IMR-90 (cell line): Measurements from ENCODE around the gene COPS7A. TPM values are rescaled to one million over a fixed set of nuclear protein-coding genes. Genes with fewer than 3 reads are reported as not detected.

ENCODE experiments used
- ATAC-seq: fragments of 200-7000 bp; cut with Tn5 transposase; 2 replicates; pipeline ENCODE4 v1.9.1; 2020; ENCODE audit warnings: low read depth, mild to moderate bottlenecking, moderate library complexity
- BruUV-seq: library from RNA; stranded (reverse); fragments of 400-500 nt; replicated peaks from 2 replicates; lab custom pipeline; 2021; lab: Mats Ljungman, UMichigan
- CTCF ChIA-PET: fragments of 300-600 bp; formaldehyde crosslinking; extraction: SDS; loops from one replicate; lab custom pipeline; 2021; ENCODE audit warnings: antibody characterized with exemption; lab: Yijun Ruan, JAX
- POLR2A ChIA-PET: fragments of 300-600 bp; sonication (Branson Sonifier 250); formaldehyde crosslinking; loops from one replicate; lab custom pipeline; 2022; ENCODE audit warnings: antibody characterized with exemption; ENCODE audit not compliant: unreplicated experiment; lab: Charles Lee
- DNase-seq: peaks from one replicate; pipeline ENCODE4 v3.0.0; 2013
- H2AFZ ChIP-seq: replicated peaks from 2 replicates; pipeline ENCODE3; 2013; ENCODE audit warnings: low read length, mild to moderate bottlenecking; ENCODE audit not compliant: poor library complexity
- H2AK5ac ChIP-seq: 2 replicates; pipeline ENCODE4 v1.6.1; 2013; ENCODE audit warnings: low read depth, low read length, inconsistent platforms
- H2AK9ac ChIP-seq: replicated peaks from 2 replicates; pipeline ENCODE3; 2013; ENCODE audit warnings: mild to moderate bottlenecking, low read depth, low read length, moderate library complexity; ENCODE audit not compliant: poor library complexity
- H2BK120ac ChIP-seq: 2 replicates; pipeline ENCODE4 v1.6.1; 2013; ENCODE audit warnings: low read depth, low read length, inconsistent platforms
- H2BK15ac ChIP-seq: 3 replicates; pipeline ENCODE4 v1.6.1; 2013; ENCODE audit warnings: low read depth, low read length, inconsistent platforms
- H2BK20ac ChIP-seq: 2 replicates; pipeline ENCODE4 v1.6.1; 2013; ENCODE audit warnings: low read depth, mild to moderate bottlenecking, inconsistent platforms, low read length, moderate library complexity
- H2BK5ac ChIP-seq: 2 replicates; pipeline ENCODE4 v1.6.1; 2013; ENCODE audit warnings: mild to moderate bottlenecking, low read depth, low read length, inconsistent platforms; ENCODE audit not compliant: poor library complexity, severe bottlenecking
- H3K14ac ChIP-seq: replicated peaks from 2 replicates; pipeline ENCODE4 v1.6.1; 2013; ENCODE audit warnings: low read depth, low read length, inconsistent platforms
- H3K18ac ChIP-seq: 2 replicates; pipeline ENCODE4 v1.6.1; 2013; ENCODE audit warnings: low read depth, low read length, control low read depth
- H3K23ac ChIP-seq: 2 replicates; pipeline ENCODE4 v1.6.1; 2013; ENCODE audit warnings: low read depth, low read length, inconsistent platforms
- H3K27ac ChIP-seq: 2 replicates; pipeline ENCODE4 v1.5.1; 2013; ENCODE audit warnings: mild to moderate bottlenecking, control low read depth, low read length; ENCODE audit not compliant: insufficient read depth
- H3K27me3 ChIP-seq: 2 replicates; pipeline ENCODE4 v1.6.1; 2013; ENCODE audit warnings: low read length; ENCODE audit not compliant: control insufficient read depth, insufficient read depth
- H3K36me3 ChIP-seq: 2 replicates; pipeline ENCODE4 v1.6.1; 2013; ENCODE audit warnings: low read length, mixed read lengths; ENCODE audit not compliant: control insufficient read depth, insufficient read depth
- H3K4ac ChIP-seq: 2 replicates; pipeline ENCODE4 v1.6.1; 2013; ENCODE audit warnings: low read depth, low read length, inconsistent platforms
- H3K4me1 ChIP-seq: 2 replicates; pipeline ENCODE4 v1.6.1; 2013; ENCODE audit warnings: low read length, mixed read lengths; ENCODE audit not compliant: control insufficient read depth, insufficient read depth
- H3K4me2 ChIP-seq: 2 replicates; pipeline ENCODE4 v1.6.1; 2013; ENCODE audit warnings: low read depth, mild to moderate bottlenecking, control low read depth, low read length, moderate library complexity
- H3K4me3 ChIP-seq: 2 replicates; pipeline ENCODE4 v1.5.1; 2013; ENCODE audit warnings: low read depth, mild to moderate bottlenecking, control low read depth, low read length, moderate library complexity; ENCODE audit not compliant: insufficient read depth
- H3K56ac ChIP-seq: 2 replicates; pipeline ENCODE4 v1.6.1; 2013; ENCODE audit warnings: low read length, inconsistent platforms; ENCODE audit not compliant: insufficient read depth; ENCODE audit errors: extremely low read depth
- H3K79me1 ChIP-seq, 2 experiments: 2 replicates each; pipeline ENCODE4 v1.6.1; 2013; ENCODE audit warnings: low read length in 2 of 2, inconsistent platforms in 1 of 2, low read depth in 1 of 2
- H3K9ac ChIP-seq: 2 replicates; pipeline ENCODE4 v1.6.1; 2013; ENCODE audit warnings: low read depth, low read length, control low read depth
- H3K9me1 ChIP-seq: 2 replicates; pipeline ENCODE4 v1.6.1; 2013; ENCODE audit warnings: low read length, inconsistent platforms; ENCODE audit not compliant: insufficient read depth
- H3K9me3 ChIP-seq: 2 replicates; pipeline ENCODE4 v1.6.1; 2013; ENCODE audit warnings: low read length; ENCODE audit not compliant: control insufficient read depth, insufficient read depth
- H4K20me1 ChIP-seq: 2 replicates; pipeline ENCODE4 v1.6.1; 2013; ENCODE audit warnings: low read length, inconsistent platforms; ENCODE audit not compliant: insufficient read depth
- H4K5ac ChIP-seq: 2 replicates; pipeline ENCODE4 v1.6.1; 2013; ENCODE audit warnings: mild to moderate bottlenecking, low read depth, low read length, control low read depth
- H4K8ac ChIP-seq, 2 experiments: 2 replicates each; pipeline ENCODE4 v1.6.1; 2013; ENCODE audit warnings: low read depth in 2 of 2, low read length in 2 of 2, control low read depth in 1 of 2, inconsistent platforms in 1 of 2
- H4K91ac ChIP-seq: 2 replicates; pipeline ENCODE4 v1.6.1; 2013; ENCODE audit warnings: low read depth, low read length, inconsistent platforms; ENCODE audit not compliant: insufficient read depth
- BHLHE40 ChIP-seq: fragments of 150-350 bp; IDR thresholded peaks from 2 replicates; pipeline ENCODE4 v1.6.1; 2016; ENCODE audit warnings: mild to moderate bottlenecking, low read depth, low read length
- CEBPB ChIP-seq: IDR thresholded peaks from 2 replicates; pipeline ENCODE4 v1.6.1; 2012; ENCODE audit warnings: low read depth, low read length, improper control_type of control experiment
- CHD1 ChIP-seq: IDR thresholded peaks from 2 replicates; pipeline ENCODE4 v1.6.1; 2012; ENCODE audit warnings: low read depth, low read length, improper control_type of control experiment
- MAFK ChIP-seq: IDR thresholded peaks from 2 replicates; pipeline ENCODE4 v1.6.1; 2012; ENCODE audit warnings: low read depth, low read length, improper control_type of control experiment
- MAZ ChIP-seq: IDR thresholded peaks from 2 replicates; pipeline ENCODE4 v1.6.1; 2012; ENCODE audit warnings: low read depth, mild to moderate bottlenecking, low read length, improper control_type of control experiment, moderate library complexity, borderline replicate concordance
- MXI1 ChIP-seq: IDR thresholded peaks from 2 replicates; pipeline ENCODE4 v1.6.1; 2012; ENCODE audit warnings: low read depth, mild to moderate bottlenecking, low read length, moderate library complexity, borderline replicate concordance
- NFE2L2 ChIP-seq: fragments of 150-350 bp; IDR thresholded peaks from 2 replicates; pipeline ENCODE4 v1.6.1; 2016; ENCODE audit warnings: low read depth, mild to moderate bottlenecking, low read length
- POLR2A ChIP-seq: IDR thresholded peaks from 2 replicates; pipeline ENCODE4 v1.6.1; 2012; ENCODE audit warnings: mild to moderate bottlenecking, low read depth, low read length
- RAD21 ChIP-seq: IDR thresholded peaks from 2 replicates; pipeline ENCODE4 v1.6.1; 2012; ENCODE audit warnings: low read length, improper control_type of control experiment
- RCOR1 ChIP-seq: IDR thresholded peaks from 2 replicates; pipeline ENCODE4 v1.6.1; 2012; ENCODE audit warnings: mild to moderate bottlenecking, low read length, improper control_type of control experiment; ENCODE audit not compliant: insufficient replicate concordance
- RFX5 ChIP-seq: IDR thresholded peaks from 2 replicates; pipeline ENCODE4 v1.8.0; 2012; ENCODE audit warnings: low read depth, mild to moderate bottlenecking, low read length, moderate library complexity
- SMC3 ChIP-seq: fragments of 150-350 bp; IDR thresholded peaks from 2 replicates; pipeline ENCODE4 v1.6.1; 2016; ENCODE audit warnings: low read depth, mild to moderate bottlenecking, antibody characterized with exemption, low read length, moderate library complexity
- WGBS, 2 experiments: methylation state at CpG; one replicate each; pipeline versions ENCODE4 v1.1.5 to v1.1.7; 2013; ENCODE audit warnings: missing lambda C conversion rate in 2 of 2; ENCODE audit not compliant: insufficient read length in 1 of 2; ENCODE audit errors: extremely low coverage in 2 of 2; 5-methylcytosine and 5-hydroxymethylcytosine counted together
- dilution Hi-C: fragments of 300-500 bp; cut with HindIII; formaldehyde crosslinking; loops from one replicate; pipeline ENCODE4 v1.14.3; 2018; ENCODE audit warnings: low sequenced_read_pairs; ENCODE audit not compliant: unreplicated experiment
- in situ Hi-C: fragments of 300-500 bp; cut with MboI; formaldehyde crosslinking; loops from 3 replicates; pipeline ENCODE4 v1.14.3; 2019; ENCODE audit warnings: low sequenced_read_pairs, inconsistent platforms, mixed read lengths
- intact Hi-C: fragments of 100-400 bp; cut with micrococcal nuclease; formaldehyde crosslinking; loops from 2 replicates; pipeline ENCODE4 v1.10.0; 2022
- polyA plus RNA-seq, 3 experiments: library from polyadenylated mRNA; depleted of rRNA; stranded (reverse); fragments of >200 nt; gene quantifications; 2 replicates each; pipeline ENCODE4 v1.2.3, GENCODE V29; 2012; ENCODE audit warnings: low replicate concordance in 1 of 3
- total RNA-seq: library from RNA; depleted of rRNA; stranded (reverse); fragments of >200 nt; gene quantifications from 2 replicates; pipeline ENCODE4 v1.2.3, GENCODE V29; 2012
- TF ChIP-seq, protein P1 (sequence below): fragments of 150-350 bp; IDR thresholded peaks from 2 replicates; pipeline ENCODE4 v1.6.1; 2017; ENCODE audit warnings: mild to moderate bottlenecking, antibody characterized with exemption, low read length, low read depth
- TF ChIP-seq, protein P2 (sequence below): conservative IDR thresholded peaks from 2 replicates; pipeline ENCODE4 v1.5.1; 2012; ENCODE audit warnings: mild to moderate bottlenecking, low read depth, low read length, improper control_type of control experiment

Gene COPS7A
- total and polyA plus RNA-seq, 2 of the 4 experiments (the other 2 are of a cell fraction), result 58.8 to 135 TPM

DNA sequence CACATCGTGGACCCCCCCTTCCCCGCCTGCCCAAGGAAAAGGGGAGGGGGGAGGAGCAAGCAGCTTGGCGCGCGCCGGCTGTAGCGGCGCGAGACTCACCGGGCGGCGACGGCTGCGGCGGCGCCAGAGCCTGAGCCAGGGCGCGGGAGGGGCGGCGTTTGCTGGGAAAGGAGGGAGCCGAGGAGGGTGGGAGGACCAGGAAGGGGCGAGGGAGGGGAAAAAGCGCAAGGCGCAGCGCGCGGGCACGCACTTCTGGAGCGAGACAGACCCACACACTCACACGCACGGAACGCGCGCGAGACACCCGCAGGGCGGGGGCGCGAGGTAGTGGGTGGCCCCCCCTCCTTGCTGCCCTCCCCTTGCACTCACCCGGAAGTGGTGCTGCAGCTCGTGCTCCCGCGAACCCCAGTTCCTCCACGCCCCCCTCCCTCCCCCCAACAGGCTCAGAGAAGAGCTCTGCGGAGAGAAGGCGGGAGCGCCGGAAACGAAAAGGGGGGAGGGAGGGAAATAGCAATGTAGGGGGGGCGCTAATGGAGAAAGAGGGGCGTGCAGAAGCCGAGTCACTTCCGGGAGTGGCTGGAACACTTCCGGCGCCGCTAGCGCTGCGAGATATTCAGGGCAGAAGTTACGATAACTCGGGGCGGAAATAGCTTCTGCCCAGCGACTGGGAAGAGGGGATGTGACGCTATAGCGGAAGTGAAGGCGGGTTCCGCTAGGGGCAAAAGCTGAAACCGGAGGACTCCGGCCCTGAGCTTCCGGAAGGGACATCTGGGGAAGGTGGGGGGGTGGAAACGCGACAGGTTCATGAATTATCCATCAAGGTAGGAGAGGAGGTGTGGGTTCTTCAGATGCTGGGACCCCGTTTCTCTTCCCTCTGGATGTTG, 34.6 kb upstream of the COPS7A start, which contains the start of gene ZNF384:
TSS of gene ZNF384 (minus strand) at position 377 of the 884 bp plus-strand sequence. CDS start 9,855 bp downstream, outside the sequence.
- no peaks in the 10 kb centered on the region for H3K27me3 ChIP-seq
- TF ChIP-seq CEBPB (no peak), RFX5 (0 out of 2 replicates have a peak, but pooled peaks have one; percentile 19), CHD1 (no peak), RCOR1 (peak; percentile 13), MAFK (no peak), RAD21 (no peak), BHLHE40 (peak; percentile 10), MXI1 (peak; percentile 70), SMC3 (no peak), POLR2A (peak; percentile 81), MAZ (peak; percentile 88), NFE2L2 (peak; percentile 60)
- TF ChIP-seq, protein P1, sequence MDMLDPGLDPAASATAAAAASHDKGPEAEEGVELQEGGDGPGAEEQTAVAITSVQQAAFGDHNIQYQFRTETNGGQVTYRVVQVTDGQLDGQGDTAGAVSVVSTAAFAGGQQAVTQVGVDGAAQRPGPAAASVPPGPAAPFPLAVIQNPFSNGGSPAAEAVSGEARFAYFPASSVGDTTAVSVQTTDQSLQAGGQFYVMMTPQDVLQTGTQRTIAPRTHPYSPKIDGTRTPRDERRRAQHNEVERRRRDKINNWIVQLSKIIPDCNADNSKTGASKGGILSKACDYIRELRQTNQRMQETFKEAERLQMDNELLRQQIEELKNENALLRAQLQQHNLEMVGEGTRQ, result no peak
- TF ChIP-seq, protein P2, sequence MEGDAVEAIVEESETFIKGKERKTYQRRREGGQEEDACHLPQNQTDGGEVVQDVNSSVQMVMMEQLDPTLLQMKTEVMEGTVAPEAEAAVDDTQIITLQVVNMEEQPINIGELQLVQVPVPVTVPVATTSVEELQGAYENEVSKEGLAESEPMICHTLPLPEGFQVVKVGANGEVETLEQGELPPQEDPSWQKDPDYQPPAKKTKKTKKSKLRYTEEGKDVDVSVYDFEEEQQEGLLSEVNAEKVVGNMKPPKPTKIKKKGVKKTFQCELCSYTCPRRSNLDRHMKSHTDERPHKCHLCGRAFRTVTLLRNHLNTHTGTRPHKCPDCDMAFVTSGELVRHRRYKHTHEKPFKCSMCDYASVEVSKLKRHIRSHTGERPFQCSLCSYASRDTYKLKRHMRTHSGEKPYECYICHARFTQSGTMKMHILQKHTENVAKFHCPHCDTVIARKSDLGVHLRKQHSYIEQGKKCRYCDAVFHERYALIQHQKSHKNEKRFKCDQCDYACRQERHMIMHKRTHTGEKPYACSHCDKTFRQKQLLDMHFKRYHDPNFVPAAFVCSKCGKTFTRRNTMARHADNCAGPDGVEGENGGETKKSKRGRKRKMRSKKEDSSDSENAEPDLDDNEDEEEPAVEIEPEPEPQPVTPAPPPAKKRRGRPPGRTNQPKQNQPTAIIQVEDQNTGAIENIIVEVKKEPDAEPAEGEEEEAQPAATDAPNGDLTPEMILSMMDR, result no peak
- peak within 1 kb of the TSS; percentile 96 for H2AK9ac ChIP-seq
- H3K4ac ChIP-seq, result peak within 1 kb of the TSS; percentile 95
- peak within 1 kb of the TSS; percentile 98 for H3K4me2 ChIP-seq
- peak within 1 kb of the TSS; percentile 92 for H4K5ac ChIP-seq
- H2BK15ac ChIP-seq, result peak within 1 kb of the TSS; percentile 89; the same call in 2 of the 3 replicates
- peak within 1 kb of the TSS; percentile 94 for H3K23ac ChIP-seq
- intact Hi-C loops (loop anchor here (1.0 to 10.0 kb wide), 7 partner anchors 16 to 138 kb away; partner anchors contain the start of genes COPS7A, IFFO1, ING4 and MLF2), dilution Hi-C loops (no loop called here), in situ Hi-C loops (loop anchor here (10.0 kb wide), 1 partner anchor 114 kb away; no protein-coding TSS in a partner anchor)
- peaks cover 8% of the 10 kb centered on the region; the same call in 1 of the 2 replicates for H4K20me1 ChIP-seq
- peak within 1 kb of the TSS; percentile 16; the same call in 1 of the 2 replicates for H2BK20ac ChIP-seq
- WGBS, 2 experiments, result 0% methylated on average over 17 of the region's 72 CpGs; no CpG with 5 or more reads in 1 of the 2 experiments
- peak within 1 kb of the TSS; percentile 100 for H2AK5ac ChIP-seq
- peak within 1 kb of the TSS; percentile 89 for H3K27ac ChIP-seq
- peak within 1 kb of the TSS; percentile 93 for H2BK5ac ChIP-seq
- H4K8ac ChIP-seq, result peak within 1 kb of the TSS; percentile 96 to 99
- ATAC-seq (peak; percentile 83), DNase-seq (peak; percentile 99)
- CTCF ChIA-PET, result interaction anchor here (0.5 to 1.3 kb wide), 3 partner anchors 35 to 77 kb away, joined by 3 read pairs; partner anchors contain the start of gene MLF2
- POLR2A ChIA-PET, result interaction anchor here (0.6 to 1.2 kb wide), 8 partner anchors 10 to 474 kb away, joined by 3 to 15 read pairs (median 6); partner anchors contain the start of gene COPS7A
- H3K56ac ChIP-seq, result peak within 1 kb of the TSS; percentile 87
- H3K36me3 ChIP-seq, result peaks cover 2% of the 10 kb centered on the region; the same call in 1 of the 2 replicates
- H4K91ac ChIP-seq, result peak within 1 kb of the TSS; percentile 96
- no peaks in the 10 kb centered on the region for H3K9me3 ChIP-seq
- peak within 1 kb of the TSS; percentile 89 for H3K9ac ChIP-seq
- no peaks in the 10 kb centered on the region for H3K9me1 ChIP-seq
- peaks cover 5% of the 10 kb centered on the region for H3K4me1 ChIP-seq
- peak within 1 kb of the TSS; percentile 42 for H2BK120ac ChIP-seq
- H2AFZ ChIP-seq, result peak within 1 kb of the TSS; percentile 95
- H3K18ac ChIP-seq, result peak within 1 kb of the TSS; percentile 68
- BruUV-seq, result no TSS peak
- peaks cover 15 to 46% of the 10 kb centered on the region in 2 experiments for H3K79me1 ChIP-seq
- peak within 1 kb of the TSS; percentile 83 for H3K4me3 ChIP-seq
- H3K14ac ChIP-seq, result peak within 1 kb of the TSS; percentile 97
